HG03135 (cell line): ENCODE measurements around the gene MAST1.
"Not testable (repeated sequence)": the region's sequence is repeated elsewhere in the genome, so short reads cannot be mapped to it uniquely, and the experiment has no call there.

ENCODE experiments used
- ATAC-seq: cut with Tn5 transposase; IDR thresholded peaks from one replicate; pipeline ENCODE4 v1.9.1; 2021; ENCODE audit warnings: mild to moderate bottlenecking, moderate library complexity; ENCODE audit not compliant: unreplicated experiment

The MAST1 gene

GRCh38 chr19:12838886-12839756, 806 bp downstream of the MAST1 start:
- no peak for ATAC-seq

DNA sequence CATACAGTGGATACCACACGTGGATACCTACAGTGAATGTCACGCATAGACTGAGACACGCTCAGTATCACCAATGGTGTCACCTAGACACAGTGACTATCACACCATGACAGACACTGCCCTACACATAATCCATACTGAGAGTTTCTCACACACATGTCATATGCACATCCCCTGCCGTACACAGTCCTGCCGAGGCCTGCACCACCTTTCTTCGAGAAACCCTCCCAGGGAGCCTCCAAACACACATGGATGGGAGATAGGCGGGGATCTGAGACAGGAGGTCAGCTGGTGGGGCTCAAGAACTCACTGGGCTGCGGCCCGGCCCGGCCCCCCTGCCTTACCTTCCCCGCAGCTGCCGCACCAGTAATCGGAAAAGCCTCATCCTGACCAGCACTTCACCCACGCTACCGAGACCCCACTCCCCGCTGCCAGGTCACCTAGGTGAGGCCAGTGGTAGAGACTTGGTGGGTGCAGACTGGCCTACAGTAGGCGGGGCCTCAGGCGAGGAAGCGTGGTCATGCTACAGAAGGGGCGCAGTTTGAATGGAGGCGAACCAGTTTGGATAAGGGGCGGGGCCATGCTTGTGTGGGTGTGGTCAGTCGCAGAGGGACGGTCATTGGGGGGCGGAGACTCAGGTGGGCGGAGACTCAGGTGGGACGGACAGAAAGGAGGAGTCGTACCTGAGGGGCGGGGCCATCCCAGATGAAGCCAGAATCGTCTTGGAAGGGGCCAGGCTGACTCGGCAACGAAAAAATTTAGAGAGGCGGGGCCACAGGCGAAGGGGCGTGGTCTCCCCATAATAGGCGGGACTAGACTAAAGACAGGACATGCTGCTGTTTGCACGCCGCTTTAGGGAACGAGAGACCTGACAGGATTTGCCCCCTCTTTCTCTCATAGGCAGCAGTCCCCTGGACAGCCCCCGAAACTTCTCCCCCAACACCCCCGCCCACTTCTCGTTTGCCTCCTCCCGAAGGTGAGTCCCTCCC, 2.1 kb downstream of the MAST1 start:
- no peak for ATAC-seq

- no peak for ATAC-seq
These were observed 2.8 kb downstream of the MAST1 start for GRCh38 chr19:12841094-12841493.

DNA sequence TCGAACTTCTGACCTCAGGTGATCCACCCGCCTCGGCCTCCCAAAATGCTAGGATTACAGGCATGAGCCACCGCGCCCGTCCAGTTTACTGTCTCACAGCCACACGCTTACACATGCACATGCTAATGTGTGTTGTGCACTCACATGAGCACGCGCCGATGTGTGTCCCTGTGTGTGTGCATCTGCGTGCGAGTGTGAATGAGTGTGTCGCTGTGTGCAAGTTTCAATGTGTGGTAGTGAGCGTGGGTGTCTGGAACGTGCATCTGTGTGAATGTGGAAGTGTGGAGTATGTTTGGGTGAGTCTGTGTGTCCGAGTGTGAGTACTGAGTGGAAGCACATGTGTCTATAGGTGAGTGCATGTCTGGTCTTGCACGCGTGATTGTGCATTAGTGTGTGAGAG, 4.2 kb downstream of the MAST1 start:
- no peak for ATAC-seq

DNA sequence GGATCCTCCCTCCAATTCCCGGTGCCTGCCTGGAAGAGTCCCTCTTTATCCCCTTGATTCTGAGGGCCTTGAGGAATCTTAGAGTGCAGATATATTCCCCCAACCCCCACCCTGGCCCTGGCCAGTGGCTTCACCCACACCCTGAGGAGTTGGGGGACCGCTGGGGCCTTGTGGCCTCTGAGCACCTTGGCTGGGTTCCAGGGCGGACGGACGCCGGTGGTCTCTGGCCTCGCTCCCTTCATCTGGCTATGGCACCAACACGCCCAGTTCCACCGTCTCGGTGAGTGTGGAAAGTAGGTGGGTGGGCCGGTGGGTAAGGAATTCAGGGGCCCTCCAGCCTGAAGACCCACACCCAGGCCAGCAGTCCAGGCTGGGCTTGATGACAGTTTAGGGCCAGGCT, 5.0 kb downstream of the MAST1 start:
- no peak for ATAC-seq

GRCh38 chr19:12843999-12844732, 5.9 kb downstream of the MAST1 start:
- no peak for ATAC-seq

DNA sequence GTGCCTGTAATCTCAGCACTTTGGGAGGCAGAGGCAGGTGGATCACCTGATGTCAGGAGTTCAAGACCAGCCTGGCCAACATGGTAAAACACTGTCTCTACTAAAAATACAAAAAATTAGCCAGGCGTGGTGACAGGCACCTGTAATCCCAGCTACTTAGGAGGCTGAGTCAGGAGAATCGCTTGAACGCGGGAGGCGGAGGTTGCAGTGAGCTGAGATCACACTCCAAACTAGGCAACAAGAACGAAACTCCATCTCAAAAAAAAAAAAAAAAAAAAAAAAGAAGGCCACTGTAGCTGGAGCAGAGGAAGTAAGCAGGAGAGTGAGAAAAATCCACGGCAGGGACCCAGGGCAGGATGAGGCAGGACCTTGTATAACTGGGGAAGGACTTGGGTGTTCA, 8.3 kb downstream of the MAST1 start:
- not testable (repeated sequence) for ATAC-seq

- peak; percentile 69 for ATAC-seq
These were observed 9.1 kb downstream of the MAST1 start for GRCh38 chr19:12847159-12848139.

DNA sequence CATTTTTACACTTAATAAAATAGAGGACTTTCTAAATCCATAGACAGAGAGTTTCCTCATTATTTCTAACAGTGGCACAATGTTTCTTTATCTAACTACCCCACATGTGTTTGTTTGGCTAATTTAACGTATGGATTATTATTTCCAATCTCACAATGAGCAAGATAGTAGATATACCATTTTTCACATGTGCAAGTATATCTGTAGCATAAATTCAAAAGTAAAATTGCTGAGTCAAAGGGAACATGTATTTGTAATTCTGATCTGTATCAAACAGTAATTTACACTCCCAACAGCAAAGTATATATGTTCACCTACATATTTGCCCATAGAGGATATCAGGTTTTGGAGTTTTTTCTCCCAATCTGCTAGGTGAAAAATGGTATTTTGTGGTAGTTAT, 18.3 kb downstream of the MAST1 start:
- no peak for ATAC-seq

DNA sequence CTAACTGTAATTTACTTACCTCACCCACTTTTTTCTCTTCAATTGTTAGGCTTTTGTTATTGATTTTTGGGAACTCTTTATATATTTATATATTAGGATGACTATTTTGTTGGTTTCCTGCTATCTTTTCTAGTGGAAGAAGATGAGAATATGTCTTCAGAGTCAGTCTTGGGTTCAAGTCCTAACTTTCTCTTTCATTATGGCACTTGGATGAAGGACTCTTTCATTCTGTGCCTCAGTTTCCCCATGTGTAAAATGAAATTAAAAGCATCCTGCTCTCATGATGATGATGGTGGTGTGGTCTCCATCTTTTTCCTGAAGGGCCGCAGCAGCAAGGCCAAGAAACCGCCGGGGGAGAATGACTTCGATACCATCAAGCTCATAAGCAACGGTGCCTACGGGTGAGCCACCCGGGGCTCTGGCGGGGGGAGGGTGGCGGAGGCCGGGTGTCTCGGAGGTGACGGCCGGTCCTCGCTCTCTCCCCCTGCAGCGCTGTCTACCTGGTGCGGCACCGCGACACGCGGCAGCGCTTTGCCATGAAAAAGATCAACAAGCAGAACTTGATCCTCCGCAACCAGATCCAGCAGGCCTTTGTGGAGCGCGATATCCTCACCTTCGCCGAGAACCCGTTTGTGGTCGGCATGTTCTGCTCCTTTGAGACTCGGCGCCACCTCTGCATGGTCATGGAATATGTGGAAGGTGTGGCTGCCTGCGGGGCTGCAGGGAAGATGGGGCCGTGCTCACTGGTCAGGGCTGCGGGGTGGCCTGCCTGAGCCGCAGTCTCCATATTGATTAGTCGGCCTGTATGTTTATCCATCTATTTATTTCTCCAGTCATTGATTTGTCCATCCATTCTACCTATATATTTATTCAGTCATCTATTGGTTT, 20.0 kb downstream of the MAST1 start:
- ATAC-seq: no peak

- no peak for ATAC-seq
These were observed 21.2 kb downstream of the MAST1 start for GRCh38 chr19:12859546-12859945.

- ATAC-seq: no peak
These were observed 25.8 kb downstream of the MAST1 start for GRCh38 chr19:12864143-12864542.

- ATAC-seq: no peak
These were observed 26.7 kb downstream of the MAST1 start for GRCh38 chr19:12864721-12865715.

DNA sequence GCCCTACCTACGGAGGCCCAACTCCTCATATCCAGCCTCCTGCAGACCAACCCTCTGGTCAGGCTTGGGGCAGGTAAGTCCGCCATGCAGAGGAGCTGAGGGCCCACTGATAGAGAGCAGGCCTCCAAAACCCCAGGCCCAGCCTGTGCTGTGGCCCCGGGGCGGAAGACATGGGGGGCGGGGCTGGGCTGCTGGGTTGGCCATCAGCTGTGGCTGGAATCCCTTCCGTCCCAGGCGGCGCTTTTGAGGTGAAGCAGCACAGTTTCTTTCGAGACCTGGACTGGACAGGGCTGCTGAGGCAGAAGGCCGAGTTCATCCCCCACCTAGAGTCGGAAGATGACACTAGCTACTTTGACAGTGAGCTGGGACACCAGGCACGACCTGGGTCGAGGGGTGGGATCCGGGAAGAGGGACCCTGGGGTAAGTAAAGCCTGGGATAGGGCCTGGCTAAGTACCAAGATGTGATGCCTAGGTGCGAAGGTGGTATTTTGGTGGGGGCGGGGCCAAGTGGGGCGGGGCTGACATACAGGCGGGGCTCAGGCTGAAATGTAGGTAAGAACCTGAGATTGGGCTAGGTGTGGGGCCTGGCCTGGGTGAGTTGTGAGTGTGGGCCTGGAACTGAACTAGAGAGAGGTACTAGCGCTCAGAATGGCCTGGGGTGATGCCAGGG, 27.6 kb downstream of the MAST1 start:
- ATAC-seq: no peak

- no peak for ATAC-seq
These were observed 28.3 kb downstream of the MAST1 start for GRCh38 chr19:12866416-12867119.
